Fibroblast of the aortic adventitia (primary cell): ENCODE measurements around the gene RASSF4. TPM values are rescaled to one million over a fixed set of nuclear protein-coding genes. Genes with fewer than 3 reads are reported as not detected.
A peak's percentile ranks its signal among the peaks of the same experiment; 100 is the strongest.

ENCODE experiments used
- DNase-seq: peaks from one replicate; pipeline ENCODE4 v3.0.0-alpha.2; 2010; ENCODE audit warnings: low read depth
- H3K4me3 ChIP-seq: 2 replicates; pipeline ENCODE4 v1.5.1; 2011; ENCODE audit warnings: low read depth, mild to moderate bottlenecking, control low read depth, low read length, moderate library complexity
- CTCF ChIP-seq: IDR thresholded peaks from 2 replicates; pipeline ENCODE4 v1.5.1; 2011; ENCODE audit warnings: mild to moderate bottlenecking, low read length, control low read depth, inconsistent platforms; ENCODE audit not compliant: insufficient read depth
- total RNA-seq: library from RNA; depleted of rRNA; stranded (reverse); fragments of >200 nt; gene quantifications from 2 replicates; pipeline ENCODE4 v1.2.3, GENCODE V29; 2012; ENCODE audit warnings: low replicate concordance

RASSF4 gene
- total RNA-seq, 1 donor: 3.8 TPM

- TF ChIP-seq CTCF: no peak
- DNase-seq: no peak
Measured at GRCh38 chr10:44948642-44949041, 11.0 kb upstream of the RASSF4 start.

GRCh38 chr10:44949127-44949802 is 10.3 kb upstream of the RASSF4 start:
- DNase-seq: no peak
- TF ChIP-seq CTCF: peak; percentile 6

More at GRCh38 chr10:44948642-44949041, 11.0 kb upstream of the RASSF4 start:
- H3K4me3 ChIP-seq: no peak overlapping the region

GRCh38 chr10:44949915-44950314 is 9.7 kb upstream of the RASSF4 start:
- TF ChIP-seq CTCF: no peak
- H3K4me3 ChIP-seq: no peak overlapping the region
- no peak for DNase-seq

More at GRCh38 chr10:44949127-44949802, 10.3 kb upstream of the RASSF4 start:
- no peak overlapping the region for H3K4me3 ChIP-seq

- no peak for DNase-seq
- TF ChIP-seq CTCF: no peak
- H3K4me3 ChIP-seq: no peak overlapping the region
Measured at GRCh38 chr10:44950326-44951225, 9.0 kb upstream of the RASSF4 start.

- no peak for TF ChIP-seq CTCF
- H3K4me3 ChIP-seq: no peak overlapping the region
- no peak for DNase-seq
Measured at GRCh38 chr10:44951576-44952226, 7.9 kb upstream of the RASSF4 start.

- DNase-seq: no peak
- no peak for TF ChIP-seq CTCF
- no peak overlapping the region for H3K4me3 ChIP-seq
Measured at GRCh38 chr10:44952779-44953231, 6.8 kb upstream of the RASSF4 start.
